NCI-H1417 treated with DMSO at 0.1 percent for 48 hours (cell line): Measurements from ENCODE around the gene RNF31.
"Not testable (repeated sequence)": the region's sequence is repeated elsewhere in the genome, so short reads cannot be mapped to it uniquely, and the experiment has no call there.

ENCODE experiments used
- DNase-seq: peaks from one replicate; lab custom pipeline; 2025; lab: John Stamatoyannopoulos, UW

RNF31 gene

GRCh38 chr14:24202538-24202937 is 55.2 kb downstream of the RNF31 start:
- not testable (repeated sequence) for DNase-seq

- DNase-seq, result not testable (repeated sequence)
These were observed 56.1 kb downstream of the RNF31 start for GRCh38 chr14:24203249-24203886.

- no peak for DNase-seq
These were observed 57.2 kb downstream of the RNF31 start for GRCh38 chr14:24204163-24205146.

- DNase-seq, result no peak
These were observed 59.2 kb downstream of the RNF31 start for GRCh38 chr14:24206260-24207103.

GRCh38 chr14:24207104-24207551 is 59.8 kb downstream of the RNF31 start:
- DNase-seq, result no peak

GRCh38 chr14:24207625-24208024 is 60.3 kb downstream of the RNF31 start:
- no peak for DNase-seq
